Cardiac septum (tissue), 1 donor: Measurements from ENCODE around the gene FAM227B. TPM values are rescaled to one million over a fixed set of nuclear protein-coding genes. Genes with fewer than 3 reads are reported as not detected.
"Not testable (repeated sequence)": the region's sequence is repeated elsewhere in the genome, so short reads cannot be mapped to it uniquely, and the experiment has no call there.

ENCODE experiments used
- DNase-seq: peaks from one replicate; pipeline ENCODE4 v3.0.0-alpha.2; 2020; ENCODE audit warnings: low spot score
- intact Hi-C: fragments of 100-400 bp; cut with DNase I; formaldehyde crosslinking; loops from one replicate; pipeline ENCODE4 v1.14.0; 2022
- total RNA-seq: library from RNA; stranded (reverse); fragmentation: NEBNext Ultra II Directional; extraction: Animal tissue kit (Norgen Biotek cat#: 25700); gene quantifications from one replicate; pipeline ENCODE4 v1.2.1, GENCODE V29; 2021
- donor health status: DM: no; HTN: no; CAD: no.

The FAM227B gene
- total RNA-seq, 1 donor from 2014 or later: 11.5 TPM

GRCh38 chr15:49620199-49620598, 419 bp downstream of the FAM227B start:
- intact Hi-C loops: loop anchor here (2.0 to 5.0 kb wide), 2 partner anchors 378 to 465 kb away; partner anchors contain the start of gene COPS2
- no peak for DNase-seq

- no peak for DNase-seq
- intact Hi-C loops: no loop called here
These were observed 1.4 kb downstream of the FAM227B start for GRCh38 chr15:49619226-49619625.

GRCh38 chr15:49612240-49612639, 8.4 kb downstream of the FAM227B start:
- DNase-seq, intact Hi-C loops: not testable (repeated sequence)

GRCh38 chr15:49610157-49610918, 10.3 kb downstream of the FAM227B start:
- intact Hi-C loops: no loop called here
- no peak for DNase-seq

- intact Hi-C loops: no loop called here
- no peak for DNase-seq
These were observed 14.0 kb downstream of the FAM227B start for GRCh38 chr15:49606594-49606993.

- intact Hi-C loops: no loop called here
- no peak for DNase-seq
These were observed 15.0 kb downstream of the FAM227B start for GRCh38 chr15:49605588-49605987.

- no peak for DNase-seq
- intact Hi-C loops: no loop called here
These were observed 15.8 kb downstream of the FAM227B start for GRCh38 chr15:49604625-49605409.

- intact Hi-C loops, DNase-seq: not testable (repeated sequence)
These were observed 27.7 kb downstream of the FAM227B start for GRCh38 chr15:49592829-49593316.

GRCh38 chr15:49589030-49589429, 31.6 kb downstream of the FAM227B start:
- DNase-seq: no peak
- intact Hi-C loops: no loop called here

- intact Hi-C loops: no loop called here
- DNase-seq: no peak
These were observed 47.2 kb downstream of the FAM227B start for GRCh38 chr15:49573421-49573820.

- no peak for DNase-seq
- intact Hi-C loops: no loop called here
These were observed 49.9 kb downstream of the FAM227B start for GRCh38 chr15:49570672-49571071.

GRCh38 chr15:49570174-49570573, 50.4 kb downstream of the FAM227B start:
- no peak for DNase-seq
- intact Hi-C loops: no loop called here

- no peak for DNase-seq
- intact Hi-C loops: no loop called here
These were observed 60.6 kb downstream of the FAM227B start for GRCh38 chr15:49560045-49560444.

- intact Hi-C loops: no loop called here
- no peak for DNase-seq
These were observed 61.7 kb downstream of the FAM227B start for GRCh38 chr15:49558929-49559328.

GRCh38 chr15:49556437-49556836, 64.2 kb downstream of the FAM227B start:
- DNase-seq: no peak
- intact Hi-C loops: no loop called here

GRCh38 chr15:49550342-49550741, 70.3 kb downstream of the FAM227B start:
- DNase-seq, intact Hi-C loops: not testable (repeated sequence)

- DNase-seq: no peak
- intact Hi-C loops: no loop called here
These were observed 82.1 kb downstream of the FAM227B start for GRCh38 chr15:49538520-49538919.

- no peak for DNase-seq
- intact Hi-C loops: no loop called here
These were observed 90.5 kb downstream of the FAM227B start for GRCh38 chr15:49530092-49530491.

- no peak for DNase-seq
- intact Hi-C loops: loop anchor here (10.0 kb wide), 1 partner anchor 63 kb away; no protein-coding TSS in a partner anchor
These were observed 92.3 kb downstream of the FAM227B start for GRCh38 chr15:49528289-49528688.

GRCh38 chr15:49521802-49522201, 98.8 kb downstream of the FAM227B start:
- intact Hi-C loops: loop anchor here (10.0 kb wide), 1 partner anchor 57 kb away; no protein-coding TSS in a partner anchor
- no peak for DNase-seq
